NCI-H2029 (cell line): ENCODE results near the gene INHBC.

Experiments
- DNase-seq: peaks from one replicate; lab custom pipeline; 2025; lab: John Stamatoyannopoulos, UW

The INHBC gene

DNA sequence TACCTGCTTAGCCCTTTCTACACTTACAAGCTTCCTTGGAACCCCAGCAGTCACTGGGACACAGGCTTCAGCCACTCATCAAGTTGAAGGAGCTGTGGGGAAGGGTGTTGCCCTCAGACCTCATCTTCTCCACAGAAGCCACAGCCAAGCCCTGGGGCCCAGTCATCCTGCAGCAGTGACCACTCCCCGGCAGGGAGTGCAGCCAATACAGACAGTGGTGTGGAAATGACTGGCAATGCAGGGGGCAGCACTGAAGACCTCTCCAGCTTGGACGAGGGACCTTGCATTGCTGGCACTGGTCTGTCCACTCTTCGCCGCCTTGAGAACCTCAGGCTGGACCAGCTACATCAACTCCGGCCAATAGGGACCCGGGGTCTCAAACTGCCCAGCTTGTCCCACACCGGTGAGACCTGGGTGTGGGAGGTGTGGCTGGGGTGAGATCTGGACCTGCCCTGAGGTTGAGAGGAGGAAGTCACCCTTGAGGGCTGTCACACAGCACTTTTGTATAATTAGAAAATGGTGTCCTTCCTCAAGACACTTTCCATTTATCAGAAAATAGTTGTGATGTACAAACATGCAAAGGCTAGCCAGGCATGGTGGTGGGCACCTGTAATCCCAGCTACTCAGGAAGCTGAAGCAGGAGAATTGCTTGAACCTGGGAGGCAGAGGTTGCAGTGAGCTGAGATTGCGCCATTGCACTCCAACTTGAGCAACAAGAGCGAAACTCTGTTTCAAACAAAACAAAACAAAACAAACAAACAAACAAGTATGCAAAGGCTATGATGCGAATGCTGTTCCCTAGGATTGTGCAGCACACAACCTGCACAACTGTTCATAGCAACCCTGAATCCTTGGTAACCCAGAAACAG is 34.9 kb downstream of the INHBC start:
- DNase-seq, result no peak

GRCh38 chr12:57470286-57470969 is 35.8 kb downstream of the INHBC start:
- no peak for DNase-seq

GRCh38 chr12:57470970-57471656 is 36.5 kb downstream of the INHBC start:
- DNase-seq, result no peak

GRCh38 chr12:57471661-57472060 is 37.1 kb downstream of the INHBC start:
- DNase-seq, result no peak

DNA sequence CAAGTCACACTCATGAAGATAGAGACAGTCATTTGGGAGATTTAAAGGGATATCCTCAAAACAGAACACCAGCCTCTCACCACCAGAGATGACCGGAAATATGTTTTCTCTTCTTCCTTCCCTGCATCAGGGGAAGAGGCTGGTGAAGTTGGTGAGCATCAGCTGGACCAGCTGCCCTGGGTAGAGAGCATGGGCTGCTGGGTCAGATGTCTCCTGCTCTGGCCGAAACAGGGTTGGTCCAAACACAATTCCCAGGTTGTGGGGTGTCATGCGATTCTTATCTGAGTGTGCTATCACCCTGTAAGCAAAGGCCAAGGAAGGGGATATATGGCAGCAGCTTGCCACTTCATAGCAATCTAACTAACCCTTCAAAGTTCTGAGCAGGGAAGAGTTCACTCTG is 37.8 kb downstream of the INHBC start:
- no peak for DNase-seq

GRCh38 chr12:57473392-57473791 is 38.8 kb downstream of the INHBC start:
- DNase-seq, result peak; percentile 18

DNA sequence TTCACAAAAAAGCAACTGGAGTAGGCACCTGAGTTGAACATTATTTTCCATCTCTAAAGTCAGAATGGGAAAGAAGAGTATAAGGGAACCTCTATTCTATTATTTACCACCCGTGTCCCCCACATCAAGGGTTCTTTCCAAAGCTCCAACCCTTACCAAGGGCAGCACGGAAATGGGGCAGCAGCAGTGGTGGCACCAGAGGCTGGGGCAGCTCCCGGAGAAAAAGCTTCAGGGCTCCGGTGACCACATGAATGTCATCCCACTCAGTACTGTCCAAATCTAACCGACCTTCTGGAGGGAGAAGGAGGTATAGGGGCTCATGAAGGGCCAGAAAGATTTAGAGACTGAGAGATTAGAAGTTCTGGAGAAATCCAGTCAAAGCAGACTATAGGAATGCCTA is 39.3 kb downstream of the INHBC start:
- no peak for DNase-seq

DNA sequence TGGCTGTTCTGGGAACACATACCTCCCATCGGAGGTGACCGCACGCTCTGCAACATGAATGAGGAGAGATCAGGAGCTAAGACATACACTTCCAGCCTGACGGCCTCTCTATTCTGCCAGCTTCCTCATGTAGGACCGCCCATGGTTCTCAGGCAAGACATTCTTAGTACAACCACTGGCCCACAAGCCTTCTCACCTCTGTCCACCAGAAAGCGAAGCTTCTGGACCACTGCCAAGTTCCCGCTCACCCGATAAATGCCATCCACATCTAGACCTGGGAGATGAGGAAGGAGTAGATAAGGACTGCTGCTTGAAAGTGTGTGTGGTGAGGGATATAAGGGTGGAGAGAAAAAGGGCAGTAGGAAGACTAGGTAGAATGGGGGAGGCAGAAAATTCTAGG is 39.8 kb downstream of the INHBC start:
- DNase-seq, result no peak

DNA sequence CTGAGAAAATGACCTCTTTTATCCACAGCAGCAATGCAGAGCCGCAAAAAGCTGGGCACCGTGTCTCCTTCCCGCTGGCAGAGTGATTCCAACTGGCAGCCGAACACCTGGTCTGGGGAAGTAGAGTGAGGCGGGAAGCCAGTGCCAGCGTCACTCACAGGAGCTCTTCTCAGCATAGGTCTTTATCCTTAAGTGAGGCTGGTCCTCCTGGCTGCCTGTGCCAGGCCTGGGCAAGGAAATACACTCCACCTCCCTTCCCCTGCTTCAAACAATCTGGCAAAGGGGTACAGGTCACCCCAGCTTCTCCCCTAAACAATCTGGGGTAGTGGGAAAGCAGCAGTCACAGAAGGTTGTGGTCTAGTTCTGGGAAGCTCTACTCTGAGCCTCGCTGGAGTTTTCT is 40.3 kb downstream of the INHBC start:
- peak; percentile 21 for DNase-seq

DNA sequence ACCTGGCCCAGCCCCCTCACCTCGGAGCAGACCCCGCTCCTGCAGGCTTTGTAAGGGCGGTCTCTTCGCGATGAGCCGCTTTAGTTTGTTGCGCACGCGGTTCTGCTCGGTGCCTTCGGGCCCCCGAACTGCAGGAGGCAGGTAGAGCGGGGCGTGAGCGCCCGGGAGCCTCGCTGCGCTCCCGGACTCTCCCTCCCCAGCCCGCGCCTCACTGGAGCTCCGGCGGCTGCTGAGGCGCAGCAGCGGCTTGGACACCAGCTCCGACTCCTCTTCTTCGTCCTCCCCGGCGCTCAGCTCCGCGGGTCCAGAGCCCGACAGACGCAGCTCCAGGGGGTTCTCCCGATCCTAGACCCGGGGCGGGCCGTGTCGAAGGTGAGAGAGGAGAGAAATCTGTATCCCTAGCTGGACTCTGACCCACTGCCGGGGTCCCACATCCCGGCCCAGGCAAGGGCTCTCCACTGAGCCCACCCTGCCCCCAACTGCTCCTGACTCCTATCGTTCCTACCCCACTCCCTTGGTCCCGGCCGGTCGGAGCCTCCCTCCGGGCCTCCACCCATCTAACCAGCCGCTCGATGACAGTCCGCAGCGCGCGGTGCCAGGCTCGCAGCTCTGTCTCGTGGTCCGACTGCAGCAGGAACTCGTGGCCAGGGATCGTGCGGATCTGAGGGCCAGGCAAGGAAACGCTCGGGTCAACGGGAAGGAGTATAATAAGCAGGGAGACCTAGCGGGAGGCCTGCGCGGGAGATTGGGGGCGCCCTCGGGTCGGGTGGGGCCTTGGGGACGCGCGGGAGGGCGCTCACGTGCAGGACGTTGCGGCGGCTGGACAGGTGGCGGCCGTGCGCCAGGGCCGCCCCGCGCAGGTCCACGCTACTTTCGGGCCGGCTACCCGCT is 40.9 kb downstream of the INHBC start:
- DNase-seq, result no peak

- DNase-seq, result no peak
Observed at GRCh38 chr12:57476162-57476992, 41.8 kb downstream of the INHBC start.

DNA sequence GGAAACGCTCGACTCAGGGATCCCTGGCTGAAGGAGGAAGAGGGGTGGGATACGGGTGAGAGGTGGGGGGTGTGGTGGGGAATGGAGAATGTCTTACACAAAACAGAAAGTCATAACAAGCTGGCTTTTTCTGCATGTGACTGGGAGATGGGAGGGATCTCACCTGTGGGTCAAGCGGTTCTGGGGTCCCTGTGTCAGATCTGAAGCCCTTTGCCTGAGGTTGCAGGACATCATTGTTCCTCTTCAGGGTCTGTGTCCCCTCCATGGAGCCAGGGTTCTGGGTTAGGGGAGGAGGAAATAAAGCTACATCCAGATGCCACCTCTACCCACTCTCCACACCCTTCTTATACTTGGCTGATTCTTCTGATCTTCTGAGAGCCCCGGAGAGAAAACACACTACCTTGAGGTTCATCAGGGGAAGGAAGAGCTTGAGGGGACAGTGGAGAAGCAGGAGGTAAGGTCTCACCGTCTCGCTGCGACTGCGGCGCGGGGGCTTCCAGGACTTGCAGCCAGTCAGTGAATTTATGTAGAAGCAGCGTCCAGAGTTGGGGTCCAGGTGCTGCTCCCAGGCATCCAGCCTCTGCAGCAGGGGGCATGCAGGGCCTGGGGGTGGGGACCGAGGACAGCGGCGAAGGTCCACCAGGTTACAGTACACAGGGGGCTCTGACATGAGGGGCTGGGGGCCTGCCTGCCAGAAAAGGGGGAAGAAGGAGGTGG is 42.6 kb downstream of the INHBC start:
- DNase-seq, result no peak

DNA sequence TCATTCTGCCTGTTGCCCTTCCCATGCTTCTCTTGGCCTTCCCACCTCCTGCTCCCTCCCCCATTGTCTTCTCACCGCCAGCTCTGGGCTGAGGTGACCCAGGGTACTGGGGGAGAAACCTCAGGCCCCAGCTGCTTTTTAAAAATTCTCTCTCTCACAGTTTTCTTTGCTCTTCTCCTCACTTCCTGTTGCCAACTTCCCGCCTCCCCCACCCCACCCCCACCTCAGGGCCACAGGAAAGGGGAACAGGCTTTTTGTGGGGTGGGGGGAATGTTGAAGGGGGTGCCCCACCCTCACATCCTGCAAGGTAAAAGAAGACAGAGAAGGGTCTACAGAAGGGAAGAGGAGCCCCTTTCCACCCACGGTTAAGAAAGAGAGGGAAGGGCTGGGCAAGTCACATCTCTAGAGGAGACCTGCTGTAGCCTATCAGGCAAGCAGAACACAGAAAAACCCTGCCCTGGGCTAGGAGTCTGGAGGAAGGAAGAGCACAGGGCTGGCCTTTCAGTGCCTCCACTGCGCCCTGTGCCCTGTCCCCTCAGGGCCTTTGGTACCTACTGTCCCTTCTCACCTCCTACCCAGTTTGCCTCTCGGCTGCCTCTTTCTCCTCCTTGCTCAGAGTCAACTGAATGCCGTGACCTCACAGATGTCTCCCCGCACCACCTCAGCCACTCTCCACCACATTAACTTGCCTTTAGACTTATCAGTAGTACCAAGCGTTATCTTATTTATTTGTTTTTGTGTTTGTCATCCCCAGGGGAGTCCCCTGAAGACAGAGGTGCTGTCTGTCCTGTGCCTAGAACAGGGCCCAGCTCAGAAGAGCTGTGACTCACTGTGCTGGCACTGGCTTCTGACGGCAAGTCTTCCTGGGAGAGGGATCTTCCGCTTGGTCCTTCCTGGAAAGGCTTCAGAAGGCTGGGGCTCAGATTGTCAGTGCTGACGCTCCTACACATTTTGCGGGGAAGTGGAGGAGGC is 43.4 kb downstream of the INHBC start:
- no peak for DNase-seq

DNA sequence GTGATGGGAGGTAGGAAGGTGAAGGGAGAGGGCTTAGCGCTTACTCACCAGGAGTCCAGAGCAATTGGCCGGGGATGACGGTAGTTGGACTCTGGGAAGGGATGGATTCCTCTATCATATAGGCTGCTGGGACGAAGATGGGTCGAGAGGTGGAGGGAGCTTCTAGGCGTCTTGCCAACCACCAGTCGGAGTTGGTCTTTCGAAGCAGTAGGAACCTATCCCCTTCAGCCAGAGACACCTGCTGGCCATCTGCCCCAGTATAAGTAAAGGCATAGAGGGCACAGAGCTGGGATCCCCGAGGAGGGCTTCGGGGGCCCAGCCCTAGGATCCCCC is 44.4 kb downstream of the INHBC start:
- no peak for DNase-seq

DNA sequence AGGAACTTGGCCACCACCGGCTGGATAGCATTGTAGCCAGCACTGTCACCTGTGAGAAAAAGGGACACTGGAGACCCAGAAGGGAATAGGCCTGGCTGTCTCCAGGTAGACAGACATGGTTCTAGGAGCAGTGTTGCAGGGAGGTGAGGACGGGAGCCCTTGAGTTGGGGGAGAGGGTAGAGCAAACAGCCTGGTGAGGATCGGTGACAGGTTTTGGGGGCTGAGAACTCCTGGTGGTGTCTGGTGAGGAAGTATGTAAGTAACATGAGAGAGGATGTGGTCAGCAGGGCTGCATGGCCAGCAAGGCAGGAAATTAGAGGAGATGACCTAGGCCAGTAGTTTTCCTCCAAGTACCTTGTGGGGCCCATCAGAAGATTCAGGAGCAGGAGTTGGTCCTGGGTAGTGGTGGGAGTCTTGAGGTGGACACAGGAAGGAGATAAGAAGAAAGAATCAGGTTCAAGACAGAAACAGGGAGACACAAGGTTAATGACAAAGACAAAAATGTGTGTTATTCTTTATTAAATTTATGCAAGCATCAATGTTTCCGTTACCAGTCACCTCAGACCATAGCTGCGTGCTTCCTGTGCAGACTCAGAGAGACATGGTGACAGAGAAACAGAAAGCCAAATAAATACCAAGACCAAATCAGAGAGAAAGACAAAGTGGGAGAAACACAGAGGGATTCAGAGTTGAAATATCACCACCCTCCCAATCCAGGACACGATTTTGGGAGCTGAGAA is 45.0 kb downstream of the INHBC start, which contains the start of gene ARHGAP9:
Gene ARHGAP9 (minus strand): TSS at position 491 of the 740 bp plus-strand sequence. CDS start 460 bp downstream, at position 31.
- no peak for DNase-seq

- DNase-seq, result no peak
Observed at GRCh38 chr12:57481671-57482070, 47.1 kb downstream of the INHBC start.

GRCh38 chr12:57483466-57483865 is 48.9 kb downstream of the INHBC start:
- no peak for DNase-seq

GRCh38 chr12:57485695-57486094 is 51.1 kb downstream of the INHBC start:
- DNase-seq, result no peak
